OCI-M1 (cell line): Measurements from ENCODE around the gene OR2T29.
"Not testable (repeated sequence)": the region's sequence is repeated elsewhere in the genome, so short reads cannot be mapped to it uniquely, and the experiment has no call there.

Source experiments
- DNase-seq: peaks from one replicate; lab custom pipeline; 2025; lab: John Stamatoyannopoulos, UW

The OR2T29 gene

DNA sequence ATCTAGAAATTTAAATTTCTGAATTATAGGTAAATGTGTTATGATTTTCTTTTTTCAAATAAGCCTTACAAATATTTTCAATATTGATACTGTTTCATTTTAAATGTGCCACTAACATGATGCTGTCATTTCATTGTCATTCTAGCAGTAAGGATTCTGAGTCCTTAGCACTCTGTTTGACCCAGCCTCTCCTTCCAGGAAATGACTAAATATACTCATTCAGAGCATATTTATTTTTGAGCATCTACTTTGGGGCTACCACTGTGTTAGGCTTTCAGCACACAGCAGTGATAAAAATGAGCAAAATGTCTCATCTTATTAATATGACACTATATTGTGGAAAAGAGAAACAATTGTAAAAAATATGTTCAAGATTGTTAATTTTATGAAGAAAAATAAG, 52.4 kb downstream of the OR2T29 start:
- DNase-seq: not testable (repeated sequence)

DNA sequence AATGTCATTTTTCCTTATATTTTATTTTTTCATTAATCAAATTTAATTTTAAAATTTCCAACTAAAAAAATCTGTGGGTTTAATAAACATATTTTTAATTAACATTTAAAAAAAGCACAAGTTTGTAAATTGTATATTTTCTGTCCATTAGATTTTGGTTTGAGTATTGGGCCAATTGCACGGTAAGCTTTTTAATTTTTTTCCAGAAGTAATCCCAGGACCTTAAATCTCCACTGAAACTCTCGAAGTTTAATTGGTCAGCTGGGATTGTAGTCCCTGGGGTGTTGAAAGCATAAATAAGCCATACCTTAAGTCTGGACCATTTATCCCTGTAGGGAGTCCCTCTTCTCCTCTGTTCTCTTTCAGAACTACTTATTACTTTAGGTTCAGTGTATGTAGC, 54.8 kb downstream of the OR2T29 start, which contains the start of gene OR2G6:
Gene OR2G6 (plus strand): TSS at position 301 of the 400 bp plus-strand sequence. CDS start 13,574 bp downstream, outside the sequence.
- not testable (repeated sequence) for DNase-seq
